GM19372 (cell line): ENCODE data around the gene USP25.

Experiments used
- ATAC-seq: cut with Tn5 transposase; IDR thresholded peaks from one replicate; pipeline ENCODE4 v1.9.1; 2021; ENCODE audit warnings: mild to moderate bottlenecking, low read depth, moderate library complexity; ENCODE audit not compliant: unreplicated experiment

Gene USP25

DNA sequence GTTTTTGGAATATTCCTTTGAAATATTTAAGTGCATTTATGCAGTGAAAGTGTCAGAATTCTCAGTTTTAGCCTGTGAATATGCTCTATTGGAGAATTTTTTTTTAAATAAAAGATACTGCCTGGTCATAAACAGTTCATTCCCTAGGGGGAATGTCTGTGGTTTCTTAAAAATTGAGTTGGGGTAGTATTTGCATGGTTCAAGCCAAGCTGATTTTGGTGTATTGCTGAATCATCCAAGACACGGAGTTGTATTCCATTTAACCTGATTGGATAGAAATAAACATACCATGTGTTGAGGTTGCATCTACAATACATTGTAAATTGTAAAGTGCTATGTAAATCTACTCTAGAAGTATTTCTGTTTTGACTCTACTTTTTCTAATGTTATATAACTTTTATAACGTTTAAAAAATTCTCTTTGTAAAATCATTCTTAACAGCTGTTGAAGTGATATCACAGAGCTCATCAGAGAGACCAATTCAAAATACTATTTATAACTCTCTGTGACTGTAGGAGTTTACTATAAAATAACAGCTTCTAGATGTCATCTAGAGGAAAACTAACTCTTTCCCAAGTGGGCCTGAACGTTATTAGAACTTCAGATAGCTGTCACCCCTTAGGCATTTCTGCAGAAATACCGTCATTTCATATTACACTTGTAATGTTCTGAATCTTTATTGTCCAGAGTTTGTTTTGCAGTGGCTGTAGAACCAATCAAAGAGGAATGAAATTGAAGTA lies 199.1 kb downstream of the USP25 start:
- ATAC-seq = no peak

DNA sequence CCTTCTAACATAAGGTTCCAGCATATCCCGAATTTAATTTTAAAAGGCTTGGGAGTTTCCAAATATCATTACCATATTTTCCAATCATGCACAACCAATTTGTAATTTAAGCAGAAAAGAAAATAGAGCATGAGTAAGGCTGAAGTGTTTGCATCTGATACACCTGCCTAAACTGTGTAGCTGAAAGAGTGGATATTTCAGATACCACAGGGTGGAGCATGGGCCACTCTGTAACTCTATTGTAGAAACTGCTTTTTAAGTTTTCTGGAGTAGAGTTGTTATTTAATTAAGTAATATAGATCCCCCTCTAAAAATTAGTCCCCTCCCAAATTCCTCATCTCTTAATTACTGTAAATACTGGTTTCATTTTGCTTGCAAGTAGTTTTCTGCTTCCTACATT lies 199.8 kb downstream of the USP25 start:
- ATAC-seq = no peak
